ENCODE results near the gene TTLL11. TPM values are rescaled to one million over a fixed set of nuclear protein-coding genes. Genes with fewer than 3 reads are reported as not detected.
A peak's percentile ranks its signal among the peaks of the same experiment; 100 is the strongest.
"Not testable (repeated sequence)": the region's sequence is repeated elsewhere in the genome, so short reads cannot be mapped to it uniquely, and the experiment has no call there.

Gene TTLL11
- total RNA-seq, 2 donors from 2014 or later, result 11.8 to 20.4 TPM

DNA sequence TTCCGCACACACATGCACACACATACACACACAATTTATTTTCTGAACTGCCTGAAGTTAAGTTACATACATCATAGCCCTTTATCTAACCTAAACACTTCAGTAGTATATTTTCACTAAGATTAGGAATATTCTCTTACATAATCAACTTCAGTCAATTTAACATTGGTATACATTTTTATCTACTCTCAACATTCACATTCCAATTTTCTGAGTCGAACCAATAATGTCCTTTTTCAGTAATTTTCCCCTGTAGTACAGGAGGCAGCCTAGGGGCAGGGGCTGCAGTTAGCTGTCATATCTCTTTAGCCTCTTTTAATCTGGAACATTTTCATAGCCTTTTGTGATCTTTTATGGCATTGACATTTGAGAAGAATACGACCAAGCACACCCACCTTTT, 291.5 kb downstream of the TTLL11 start:
- no peak for DNase-seq (ENCODE audit: low spot score)
- intact Hi-C loops (cut with DNase I), result no loop called here

DNA sequence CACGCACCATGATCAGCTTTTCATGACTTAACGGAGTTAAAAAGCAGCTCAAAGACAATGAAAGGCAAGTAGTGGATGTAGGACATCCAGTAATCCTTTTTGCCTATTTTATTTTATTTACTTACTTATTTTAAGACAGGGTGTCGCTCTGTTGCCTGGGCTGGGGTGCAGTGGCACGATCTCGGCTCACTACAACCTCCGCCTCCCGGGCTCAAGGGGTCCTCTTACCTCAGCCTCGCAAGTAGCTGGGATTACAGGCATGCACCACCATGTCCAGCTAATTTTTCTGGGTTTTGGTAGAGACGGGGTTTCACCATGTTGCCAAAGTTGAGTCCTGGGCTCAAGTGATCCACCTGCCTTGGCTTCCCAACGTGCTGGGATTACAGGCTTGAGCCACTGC, 292.7 kb downstream of the TTLL11 start:
- no peak for DNase-seq (ENCODE audit: low spot score)
- intact Hi-C loops (cut with DNase I), result no loop called here

DNA sequence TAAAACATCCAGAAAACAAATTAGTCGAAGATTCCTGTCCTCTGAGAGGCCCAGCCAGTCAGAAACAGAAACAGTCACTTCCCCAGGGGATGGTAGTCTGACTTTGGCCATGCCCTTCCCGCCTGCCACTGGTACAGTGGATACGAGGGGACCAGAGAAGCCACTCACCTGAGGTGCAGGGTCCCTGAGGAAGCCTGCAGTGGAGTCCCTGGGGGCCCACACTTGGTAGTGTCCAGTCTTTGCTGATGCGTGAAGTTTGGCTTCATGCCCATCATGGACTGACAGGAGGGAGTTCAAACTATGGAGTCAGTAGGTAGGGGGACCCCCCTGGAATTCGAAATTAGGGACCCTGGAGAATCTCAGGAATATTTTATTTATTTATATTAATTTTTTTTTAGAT, 294.2 kb downstream of the TTLL11 start:
- no peak for DNase-seq (ENCODE audit: low spot score)
- intact Hi-C loops (cut with DNase I), result no loop called here

DNA sequence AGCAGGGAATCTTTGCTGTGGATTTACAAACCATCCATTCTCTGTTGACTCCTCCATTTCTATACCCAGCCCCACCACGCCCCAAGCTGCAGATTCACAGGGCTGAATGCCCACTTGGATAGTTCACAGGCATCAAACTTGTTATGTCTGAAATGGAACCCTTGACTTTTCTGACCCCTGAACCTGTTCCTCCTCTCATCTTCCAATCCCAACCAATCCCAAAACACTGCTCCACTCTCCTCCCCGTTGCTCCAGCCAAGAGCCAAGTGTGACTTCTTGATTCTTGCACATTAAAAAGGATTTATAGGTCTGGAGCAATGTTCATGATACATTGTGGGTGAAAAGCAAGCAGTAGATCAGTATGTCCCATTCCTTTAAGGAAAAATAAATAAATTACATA, 296.0 kb downstream of the TTLL11 start:
- DNase-seq (ENCODE audit: low spot score), result no peak
- intact Hi-C loops (cut with DNase I), result no loop called here

DNA sequence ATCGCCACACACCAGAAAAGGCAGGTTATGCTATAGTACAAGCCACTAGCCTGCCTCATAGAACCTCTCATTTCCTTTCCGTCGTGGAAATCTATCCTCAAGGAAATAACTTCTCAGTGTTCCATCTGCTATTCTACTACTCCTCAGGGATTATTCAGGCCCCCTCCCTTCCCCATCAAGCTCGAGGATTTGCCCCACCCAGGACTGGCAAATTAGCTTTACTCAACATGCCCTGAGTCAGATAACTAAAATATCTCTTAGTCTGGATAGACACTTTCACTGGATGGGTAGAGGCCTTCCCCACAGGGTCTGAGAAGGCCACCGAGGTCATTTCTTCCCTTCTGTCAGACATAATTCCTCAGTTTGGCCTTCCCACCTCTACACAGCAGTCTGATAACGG, 298.8 kb downstream of the TTLL11 start:
- DNase-seq (ENCODE audit: low spot score); intact Hi-C loops (cut with DNase I): not testable (repeated sequence)

DNA sequence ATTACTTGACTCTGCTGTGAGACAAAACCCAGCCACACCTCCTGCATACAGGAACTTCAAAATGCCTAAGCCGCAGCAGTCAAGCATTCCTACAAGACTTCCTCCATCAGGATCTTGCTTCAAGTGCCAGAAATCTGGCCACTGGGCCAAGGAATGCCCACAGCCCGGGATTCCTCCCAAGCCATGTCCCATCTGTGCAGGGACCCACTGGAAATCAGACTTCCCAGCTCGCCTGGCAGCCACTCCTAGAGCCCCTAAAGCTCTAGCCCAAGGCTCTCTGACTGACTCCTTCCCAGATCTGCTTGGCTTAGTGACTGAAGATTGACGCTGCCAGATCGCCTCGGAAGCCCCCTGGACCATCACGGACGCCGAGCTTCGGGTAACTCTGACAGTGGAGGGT, 300.6 kb downstream of the TTLL11 start:
- intact Hi-C loops (cut with DNase I); DNase-seq (ENCODE audit: low spot score): not testable (repeated sequence)

DNA sequence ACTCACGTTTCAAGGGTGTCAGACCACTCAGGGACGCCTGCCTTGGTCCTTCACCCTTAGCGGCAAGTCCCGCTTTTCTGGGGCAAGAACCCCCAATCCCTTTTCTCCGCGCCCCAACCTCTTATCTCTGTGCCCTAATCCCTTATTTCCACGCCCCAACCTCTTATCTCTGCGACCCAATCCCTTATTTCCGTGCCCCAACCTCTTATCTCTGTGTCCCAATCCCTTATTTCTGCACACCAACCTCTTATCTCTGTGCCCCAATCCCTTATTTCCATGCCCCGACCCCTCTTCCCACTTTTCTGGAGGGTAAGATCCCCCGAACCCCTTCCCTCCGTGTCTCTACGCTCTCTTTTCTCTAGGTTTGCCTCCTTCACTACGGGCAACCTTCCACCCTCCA, 302.3 kb downstream of the TTLL11 start:
- intact Hi-C loops (cut with DNase I), result no loop called here
- no peak for DNase-seq (ENCODE audit: low spot score)

DNA sequence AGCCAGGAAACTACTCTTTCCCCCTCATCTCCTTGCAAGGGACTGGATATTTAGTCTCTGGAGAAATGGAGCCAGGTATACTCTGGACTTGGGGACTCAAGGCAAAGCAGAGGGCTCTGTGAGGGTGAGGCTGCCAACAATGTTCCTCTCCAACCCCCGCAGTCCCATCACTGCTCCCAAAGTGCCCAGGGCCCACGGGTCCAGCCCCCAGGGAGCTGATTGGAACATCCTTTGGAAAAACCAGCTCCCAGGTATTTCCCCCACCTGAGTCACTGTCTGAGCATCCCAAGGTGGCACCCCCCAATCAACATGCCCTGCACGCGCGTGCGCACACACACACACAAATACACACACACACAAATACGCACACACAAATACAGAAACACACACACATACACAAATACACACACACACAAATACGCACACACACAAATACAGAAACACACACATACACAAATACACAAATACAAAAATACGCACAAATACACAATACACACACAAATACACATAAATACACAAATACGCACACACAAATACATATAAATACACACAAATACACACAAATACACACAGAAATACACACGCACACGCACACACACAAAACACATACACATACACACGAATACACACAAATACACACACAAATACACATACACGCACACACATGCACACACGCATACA, 304.3 kb downstream of the TTLL11 start:
- intact Hi-C loops (cut with DNase I), result no loop called here
- DNase-seq (ENCODE audit: low spot score), result no peak

DNA sequence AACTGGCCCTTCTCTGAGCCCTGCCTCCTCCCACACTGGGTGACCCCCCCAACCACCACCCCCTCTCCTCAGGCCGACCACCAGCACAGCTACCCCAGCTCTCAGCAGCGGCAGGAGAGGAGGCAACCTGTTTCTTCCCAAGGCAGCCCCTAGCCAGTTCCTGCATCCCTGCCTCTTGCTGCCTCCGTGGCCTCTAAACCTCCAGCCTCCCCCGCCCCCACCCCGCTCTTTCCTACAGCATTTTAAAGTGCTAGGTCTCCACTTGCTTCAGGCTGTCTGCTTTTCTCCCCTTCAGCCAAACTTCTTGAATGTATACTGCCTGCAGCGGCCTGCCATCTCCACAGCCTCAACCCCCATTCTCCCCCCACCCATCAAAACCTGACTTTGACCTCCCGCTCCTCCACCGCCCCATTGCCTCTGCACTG, 306.1 kb downstream of the TTLL11 start:
- no peak for DNase-seq (ENCODE audit: low spot score)
- intact Hi-C loops (cut with DNase I), result no loop called here

DNA sequence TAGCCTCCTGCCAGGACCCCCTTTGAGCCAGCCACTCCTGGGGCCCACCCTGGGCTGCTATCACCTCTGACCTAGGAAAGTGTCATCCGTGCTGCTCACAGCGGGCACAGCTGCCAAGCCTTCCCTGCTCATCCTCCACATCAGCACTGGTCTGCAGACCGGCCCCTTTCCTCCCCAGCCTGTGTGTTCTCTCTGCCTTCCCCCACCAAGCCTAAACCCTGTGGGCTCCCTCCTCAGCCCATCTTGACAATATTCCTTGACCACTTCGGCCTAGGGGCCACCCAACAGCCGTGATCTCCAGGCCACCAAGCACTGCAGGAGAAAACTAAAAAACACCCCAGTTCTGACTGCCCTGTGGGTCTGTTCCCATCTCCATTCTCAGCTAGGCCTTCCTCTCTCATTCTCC, 306.6 kb downstream of the TTLL11 start:
- intact Hi-C loops (cut with DNase I), result no loop called here
- DNase-seq (ENCODE audit: low spot score), result no peak

DNA sequence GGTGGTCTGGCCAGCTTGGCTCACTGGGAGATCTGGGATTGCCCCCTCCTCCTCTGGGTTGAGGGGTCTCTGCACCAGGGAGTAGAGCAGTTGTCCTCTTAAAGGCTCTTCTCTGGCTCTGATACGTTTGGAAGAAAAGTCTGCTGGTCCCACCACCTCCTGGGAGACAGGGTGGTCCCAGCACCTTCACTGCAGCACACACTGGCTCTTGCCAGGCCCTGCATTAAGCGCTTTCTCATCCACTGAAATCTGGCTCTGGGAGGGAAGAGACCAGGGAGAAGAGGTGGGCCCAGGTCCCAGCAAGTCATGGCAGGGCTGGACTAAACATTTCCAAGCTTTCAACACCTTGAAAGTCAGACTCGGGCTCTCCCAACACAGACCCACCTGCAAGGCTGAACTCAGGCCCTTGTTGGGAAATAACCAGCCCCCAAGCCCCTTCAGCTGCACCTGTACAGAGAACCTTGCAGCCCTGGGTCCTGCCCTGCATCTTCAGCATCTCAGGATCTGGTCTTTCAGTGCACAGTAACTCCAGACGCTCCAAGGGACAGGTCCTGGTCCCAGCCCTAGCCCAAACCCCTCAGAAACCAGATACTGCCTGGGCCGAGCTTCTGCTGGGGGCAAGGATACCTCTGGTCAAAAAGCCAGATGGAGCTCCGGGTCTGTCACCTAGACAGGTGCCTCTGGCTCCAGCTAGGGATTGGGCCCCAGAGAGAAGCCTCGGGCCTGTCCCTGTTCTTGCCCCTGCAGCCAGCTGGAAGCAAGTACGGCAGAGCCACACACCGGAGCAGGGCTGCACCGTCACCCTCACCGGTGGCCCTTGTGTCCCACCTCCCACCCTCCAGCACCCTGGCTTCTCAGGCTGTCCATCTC, 307.2 kb downstream of the TTLL11 start:
- intact Hi-C loops (cut with DNase I), result no loop called here
- DNase-seq (ENCODE audit: low spot score), result peak; percentile 71

DNA sequence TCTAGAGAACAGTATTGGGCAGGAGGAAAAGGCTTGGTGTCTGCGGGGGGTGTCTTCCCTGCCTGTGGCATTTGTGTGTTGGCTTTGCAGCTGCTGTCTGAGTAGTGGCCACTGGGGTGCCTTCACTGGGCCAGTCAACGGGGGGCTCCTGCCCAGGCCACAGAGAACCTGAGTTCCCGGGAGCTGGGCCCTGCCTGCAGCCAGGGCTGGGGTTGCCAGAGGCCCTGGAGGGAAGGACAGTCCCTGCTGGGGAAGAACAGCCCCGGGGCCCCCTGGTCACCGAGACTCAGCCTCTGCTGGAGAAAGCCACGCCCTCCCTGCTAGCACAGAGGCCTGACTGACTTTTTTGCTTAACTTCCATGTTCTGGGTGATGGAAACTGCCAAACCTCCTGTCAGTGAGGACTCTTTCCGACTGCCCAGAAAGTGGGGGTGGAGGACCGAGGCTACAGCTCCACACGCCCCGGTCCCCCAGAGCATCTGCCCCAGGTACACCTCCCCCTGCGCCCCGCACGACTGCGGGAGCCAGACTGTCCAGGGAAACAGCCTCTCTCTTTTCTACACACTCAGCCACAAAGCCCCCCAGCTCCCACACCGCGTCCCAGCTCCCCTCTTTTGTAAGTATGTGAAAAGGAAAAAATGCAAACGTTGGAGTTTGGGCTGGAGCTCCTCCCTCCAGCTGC, 308.2 kb downstream of the TTLL11 start:
- intact Hi-C loops (cut with DNase I), result loop anchor here in 1 of 2 donors (5.0 kb wide), 1 partner anchor 708 kb away; no protein-coding TSS in a partner anchor
- DNase-seq (ENCODE audit: low spot score), result no peak

DNA sequence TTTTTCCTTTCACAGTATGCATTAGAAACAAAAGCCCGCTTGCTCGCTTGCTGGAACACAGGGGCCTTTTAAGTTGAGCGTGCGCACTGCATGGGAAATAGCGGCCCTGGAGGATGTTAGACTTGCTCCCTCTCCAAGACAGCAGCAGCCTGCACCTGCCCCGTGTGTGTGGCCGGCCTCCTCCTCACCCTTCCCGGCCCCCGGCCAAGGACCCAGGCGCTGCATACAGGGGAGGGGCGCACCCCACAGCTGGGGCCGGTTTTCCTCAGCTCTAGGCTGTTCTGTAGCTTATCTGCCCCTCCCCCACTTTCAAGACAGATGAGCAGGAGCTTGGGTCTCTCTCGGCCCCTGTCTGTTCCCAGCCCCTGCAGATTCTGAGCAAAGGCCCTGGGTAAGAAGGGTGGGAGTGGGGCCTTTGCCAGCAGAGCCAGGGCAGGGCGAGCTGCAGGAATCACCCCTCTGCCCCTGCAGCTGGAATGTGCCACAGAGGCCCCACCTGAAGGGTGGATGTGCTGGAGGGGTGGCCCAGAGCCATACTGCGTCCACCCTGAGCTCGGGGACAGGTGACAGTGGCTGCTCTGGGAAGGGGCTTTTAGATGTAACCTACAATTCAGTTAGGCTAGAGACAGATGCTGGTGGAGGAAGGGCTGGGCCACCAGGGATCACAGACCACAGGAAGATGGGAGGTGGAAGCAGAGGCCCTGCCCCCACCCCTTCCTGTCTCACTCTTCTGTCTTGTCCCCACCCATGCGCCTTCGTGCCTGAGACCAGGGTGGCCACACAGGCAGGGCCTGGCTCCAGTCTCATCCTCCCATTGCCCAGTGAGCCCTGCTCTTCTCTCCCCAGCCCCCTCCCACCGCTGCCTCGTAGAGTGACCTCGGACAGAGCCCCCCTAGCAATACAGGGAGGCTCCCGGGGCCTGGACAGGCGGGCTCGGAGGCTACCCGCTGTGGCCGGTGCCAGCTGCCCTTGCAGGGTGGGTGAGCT, 309.3 kb downstream of the TTLL11 start:
- DNase-seq (ENCODE audit: low spot score), result peak; percentile 73
- intact Hi-C loops (cut with DNase I), result loop anchor here in 1 of 2 donors (5.0 kb wide), 1 partner anchor 707 kb away; no protein-coding TSS in a partner anchor

DNA sequence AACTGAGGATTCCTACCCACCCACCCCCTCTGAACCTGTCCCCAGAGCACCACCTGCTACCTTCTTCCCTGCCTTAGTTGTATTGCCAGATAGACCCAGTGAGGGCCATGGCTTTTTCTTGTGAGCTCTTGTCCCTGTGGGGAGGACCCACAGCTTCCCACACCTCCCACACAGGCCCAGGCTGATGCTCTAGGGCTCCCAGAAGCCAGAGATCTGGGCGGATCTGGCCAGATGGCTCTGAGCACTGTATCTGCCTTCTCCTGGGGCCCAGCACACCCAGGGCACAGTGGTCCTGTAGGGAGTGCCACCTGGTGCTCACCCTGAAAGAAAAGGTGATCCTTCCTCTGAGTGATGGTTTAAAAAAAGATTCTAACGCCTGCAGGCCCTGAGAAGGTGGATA, 310.0 kb downstream of the TTLL11 start:
- no peak for DNase-seq (ENCODE audit: low spot score)
- intact Hi-C loops (cut with DNase I), result loop anchor here in 1 of 2 donors (5.0 kb wide), 1 partner anchor 706 kb away; no protein-coding TSS in a partner anchor

DNA sequence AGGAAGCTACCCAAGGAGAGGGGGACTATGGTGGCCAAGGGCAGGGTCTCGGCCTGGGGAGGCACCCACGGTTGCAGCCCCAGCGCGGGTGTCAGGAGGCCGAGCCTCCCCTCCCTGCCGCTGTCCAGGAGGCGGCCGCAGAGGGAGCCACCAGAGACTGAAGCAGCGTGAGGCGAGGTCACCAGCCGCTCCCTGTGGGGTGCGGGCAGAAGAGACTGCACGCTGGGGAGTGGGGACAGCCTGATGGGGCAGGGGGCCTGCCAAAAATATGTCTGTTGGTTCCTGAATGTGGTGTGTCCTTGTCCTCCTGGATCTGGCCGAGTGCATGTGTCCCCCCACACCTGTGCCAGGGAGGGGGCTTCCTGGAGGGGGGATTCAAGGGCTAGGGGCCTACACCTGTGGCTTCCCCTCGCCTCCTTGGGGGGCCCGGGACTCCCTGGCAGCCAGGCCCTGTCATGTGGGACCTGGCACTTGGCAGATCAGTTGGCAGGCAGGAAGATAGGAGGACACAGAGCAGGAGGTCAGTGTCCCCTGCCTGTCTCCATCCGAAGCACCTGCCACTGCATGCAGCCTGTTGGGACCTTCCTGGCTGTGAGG, 310.5 kb downstream of the TTLL11 start:
- no peak for DNase-seq (ENCODE audit: low spot score)
- intact Hi-C loops (cut with DNase I), result loop anchor here in 1 of 2 donors (5.0 kb wide), 1 partner anchor 705 kb away; no protein-coding TSS in a partner anchor

DNA sequence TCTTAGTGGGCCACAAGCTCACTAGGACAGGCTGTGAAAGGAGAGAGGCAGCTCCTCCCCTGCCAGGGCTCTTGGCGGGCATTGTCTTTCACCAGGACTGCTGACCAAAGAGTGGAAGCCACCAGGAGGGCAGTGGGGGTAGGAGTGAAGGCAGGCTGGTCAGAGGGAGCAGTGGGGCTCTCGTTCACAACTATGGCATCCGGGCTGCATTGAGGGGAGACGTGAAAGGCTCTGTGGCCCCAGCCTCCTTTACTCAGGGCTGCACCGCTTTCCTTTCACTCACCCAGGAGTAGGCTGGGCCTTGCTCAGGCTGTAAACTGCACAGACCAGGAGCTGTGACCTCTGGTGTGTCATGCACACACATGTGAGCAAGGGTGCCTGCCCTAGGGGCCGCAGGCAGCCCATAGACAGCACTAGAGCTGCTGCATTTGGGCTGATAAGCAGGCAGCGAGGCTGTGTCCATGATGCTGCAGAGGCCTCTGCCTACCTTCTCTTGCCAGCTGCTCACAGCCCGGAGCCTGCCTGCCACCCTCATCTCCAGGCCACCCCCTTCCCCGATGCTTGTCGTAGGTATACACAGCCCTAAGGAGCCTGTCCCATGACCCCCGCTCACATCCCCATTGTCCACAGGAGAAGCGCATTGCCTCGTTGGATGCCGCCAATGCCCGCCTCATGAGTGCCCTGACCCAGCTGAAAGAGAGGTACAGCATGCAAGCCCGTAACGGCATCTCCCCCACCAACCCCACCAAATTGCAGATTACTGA, 311.2 kb downstream of the TTLL11 start:
- no peak for DNase-seq (ENCODE audit: low spot score)
- intact Hi-C loops (cut with DNase I), result loop anchor here in 1 of 2 donors (5.0 kb wide), 1 partner anchor 705 kb away; no protein-coding TSS in a partner anchor

DNA sequence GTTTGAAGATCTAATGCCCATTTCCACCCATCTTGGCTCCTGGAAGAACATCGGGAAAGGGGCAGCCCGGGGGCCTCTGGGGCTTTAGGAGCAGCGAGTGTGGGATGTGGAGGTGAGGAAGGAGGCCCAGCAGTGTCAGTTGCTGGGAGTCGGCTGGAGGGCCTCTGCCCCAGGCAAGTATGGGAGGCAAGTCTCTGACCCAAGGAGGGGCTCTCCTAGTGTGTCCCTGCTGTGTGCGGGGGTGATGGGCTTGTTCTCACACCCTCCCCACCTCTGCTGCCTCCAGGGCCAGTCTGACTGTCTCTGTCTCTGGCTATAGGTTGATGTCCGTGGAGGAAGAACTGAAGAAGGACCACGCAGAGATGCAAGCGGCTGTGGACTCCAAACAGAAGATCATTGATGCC, 312.0 kb downstream of the TTLL11 start:
- no peak for DNase-seq (ENCODE audit: low spot score)
- intact Hi-C loops (cut with DNase I), result loop anchor here in 1 of 2 donors (5.0 kb wide), 1 partner anchor 704 kb away; no protein-coding TSS in a partner anchor

Measured in posterior vena cava (tissue), 2 donors.